ENCODE results near the gene GAGE1.
A peak's percentile ranks its signal among the peaks of the same experiment; 100 is the strongest.
"Not testable (repeated sequence)": the region's sequence is repeated elsewhere in the genome, so short reads cannot be mapped to it uniquely, and the experiment has no call there.

GAGE1 gene

GRCh38 chrX:49598720-49599119, at the start of gene GAGE1:
Gene GAGE1 (plus strand): TSS chrX:49599020. CDS start chrX:49600175, 1,155 bp downstream.
- H3K4me3 Mint-ChIP-seq, DNase-seq: not testable (repeated sequence)

GRCh38 chrX:49550989-49551388, 47.8 kb upstream of the GAGE1 start, which contains the start of gene GAGE12E:
Gene GAGE12E (plus strand): TSS chrX:49551289. CDS start chrX:49552444, 1,155 bp downstream.
- not testable (repeated sequence) for H3K4me1 Mint-ChIP-seq, DNase-seq, H3K27me3 Mint-ChIP-seq, H3K27ac Mint-ChIP-seq, ATAC-seq, H3K9me3 Mint-ChIP-seq, H3K4me3 Mint-ChIP-seq

More at GRCh38 chrX:49598720-49599119, at the start of gene GAGE1:
- not testable (repeated sequence) for H3K27ac Mint-ChIP-seq, ATAC-seq, H3K4me1 Mint-ChIP-seq, H3K27me3 Mint-ChIP-seq, H3K9me3 Mint-ChIP-seq

- H3K27me3 Mint-ChIP-seq, DNase-seq, H3K9me3 Mint-ChIP-seq, H3K4me3 Mint-ChIP-seq, H3K27ac Mint-ChIP-seq, ATAC-seq, H3K4me1 Mint-ChIP-seq: not testable (repeated sequence)
Observed at GRCh38 chrX:49560542-49560941, 38.3 kb upstream of the GAGE1 start, which contains the start of gene GAGE12F. Gene GAGE12F (plus strand): TSS chrX:49560842. CDS start chrX:49561997, 1,155 bp downstream.

GRCh38 chrX:49568728-49569127, 30.1 kb upstream of the GAGE1 start:
- H3K9me3 Mint-ChIP-seq, DNase-seq, H3K27ac Mint-ChIP-seq, H3K27me3 Mint-ChIP-seq, H3K4me3 Mint-ChIP-seq, ATAC-seq, H3K4me1 Mint-ChIP-seq: not testable (repeated sequence)

- H3K27ac Mint-ChIP-seq, ATAC-seq, H3K9me3 Mint-ChIP-seq, H3K4me1 Mint-ChIP-seq, H3K27me3 Mint-ChIP-seq, DNase-seq, H3K4me3 Mint-ChIP-seq: not testable (repeated sequence)
Observed at GRCh38 chrX:49569152-49569551, 29.7 kb upstream of the GAGE1 start.

GRCh38 chrX:49570100-49570499, 28.7 kb upstream of the GAGE1 start, which contains the start of gene GAGE12G:
Gene GAGE12G (plus strand): TSS chrX:49570400. CDS start chrX:49571555, 1,155 bp downstream.
- not testable (repeated sequence) for H3K27me3 Mint-ChIP-seq, H3K4me1 Mint-ChIP-seq, H3K4me3 Mint-ChIP-seq, ATAC-seq, H3K27ac Mint-ChIP-seq, DNase-seq, H3K9me3 Mint-ChIP-seq

GRCh38 chrX:49579649-49580048, 19.2 kb upstream of the GAGE1 start, which contains the start of gene GAGE12H:
Gene GAGE12H (plus strand): TSS chrX:49579949. CDS start chrX:49581104, 1,155 bp downstream.
- not testable (repeated sequence) for H3K4me3 Mint-ChIP-seq, DNase-seq

GRCh38 chrX:49589196-49589595, 9.6 kb upstream of the GAGE1 start, which contains the start of gene GAGE2A:
Gene GAGE2A (plus strand): TSS chrX:49589496. CDS start chrX:49590651, 1,155 bp downstream.
- not testable (repeated sequence) for DNase-seq, H3K4me3 Mint-ChIP-seq, ATAC-seq, H3K9me3 Mint-ChIP-seq, H3K27ac Mint-ChIP-seq, H3K4me1 Mint-ChIP-seq, H3K27me3 Mint-ChIP-seq

More at GRCh38 chrX:49579649-49580048, 19.2 kb upstream of the GAGE1 start, which contains the start of gene GAGE12H:
- not testable (repeated sequence) for H3K27me3 Mint-ChIP-seq, H3K4me1 Mint-ChIP-seq, H3K27ac Mint-ChIP-seq, ATAC-seq, H3K9me3 Mint-ChIP-seq

GRCh38 chrX:49589769-49590478, 8.9 kb upstream of the GAGE1 start:
- H3K4me1 Mint-ChIP-seq, H3K27me3 Mint-ChIP-seq, ATAC-seq, H3K9me3 Mint-ChIP-seq, H3K27ac Mint-ChIP-seq, H3K4me3 Mint-ChIP-seq: not testable (repeated sequence)
- DNase-seq: peak; percentile 1 to 9

GRCh38 chrX:49590488-49590887, 8.3 kb upstream of the GAGE1 start:
- DNase-seq, H3K4me3 Mint-ChIP-seq, H3K27me3 Mint-ChIP-seq, ATAC-seq, H3K9me3 Mint-ChIP-seq, H3K4me1 Mint-ChIP-seq, H3K27ac Mint-ChIP-seq: not testable (repeated sequence)

- no peaks in the 10 kb centered on the region for H3K4me1 Mint-ChIP-seq
- H3K4me3 Mint-ChIP-seq: no peak overlapping the region
- DNase-seq: no peak
- no peaks in the 10 kb centered on the region for H3K27me3 Mint-ChIP-seq
- ATAC-seq: no peak
- H3K9me3 Mint-ChIP-seq: no peaks in the 10 kb centered on the region
- no peak overlapping the region for H3K27ac Mint-ChIP-seq
Observed at GRCh38 chrX:49610718-49611310, 12.0 kb downstream of the GAGE1 start.

- DNase-seq (no peak), ATAC-seq (no peak)
- no peak overlapping the region for H3K4me3 Mint-ChIP-seq
- H3K27me3 Mint-ChIP-seq: no peaks in the 10 kb centered on the region
- H3K9me3 Mint-ChIP-seq: no peaks in the 10 kb centered on the region
- H3K27ac Mint-ChIP-seq: no peak overlapping the region
- H3K4me1 Mint-ChIP-seq: no peaks in the 10 kb centered on the region
Observed at GRCh38 chrX:49618574-49618973, 19.8 kb downstream of the GAGE1 start.

- peak; percentile 72 for ATAC-seq
- Mint-ChIP-seq H3K9me3 (no peaks in the 10 kb centered on the region), H3K27me3 (no peaks in the 10 kb centered on the region), H3K4me3 (peak overlapping the region; percentile 61 to 62), H3K4me1 (no peaks in the 10 kb centered on the region), H3K27ac (no peak overlapping the region)
- peak; percentile 17 to 38 for DNase-seq
Observed at GRCh38 chrX:49627086-49627777, 28.4 kb downstream of the GAGE1 start.

GRCh38 chrX:49644991-49645637, 46.3 kb downstream of the GAGE1 start:
- ATAC-seq (no peak), DNase-seq (no peak)
- Mint-ChIP-seq H3K27me3 (no peaks in the 10 kb centered on the region), H3K4me1 (no peaks in the 10 kb centered on the region), H3K27ac (no peak overlapping the region), H3K4me3 (no peak overlapping the region), H3K9me3 (no peaks in the 10 kb centered on the region)

- no peak overlapping the region for H3K4me3 Mint-ChIP-seq
- no peak overlapping the region for H3K27ac Mint-ChIP-seq
- H3K4me1 Mint-ChIP-seq: no peaks in the 10 kb centered on the region
- H3K27me3 Mint-ChIP-seq: no peaks in the 10 kb centered on the region
- DNase-seq (no peak), ATAC-seq (no peak)
- H3K9me3 Mint-ChIP-seq: no peaks in the 10 kb centered on the region
Observed at GRCh38 chrX:49656533-49656932, 57.7 kb downstream of the GAGE1 start.
